SKM-1 treated with dmso at 0.1 percent for 144 hours (cell line): ENCODE data around the gene RILPL1.
"Not testable (repeated sequence)": the region's sequence is repeated elsewhere in the genome, so short reads cannot be mapped to it uniquely, and the experiment has no call there.

Source experiments
- DNase-seq: peaks from one replicate; lab custom pipeline; 2025; ENCODE audit not compliant: unreplicated experiment; lab: John Stamatoyannopoulos, UW

RILPL1 gene

DNA sequence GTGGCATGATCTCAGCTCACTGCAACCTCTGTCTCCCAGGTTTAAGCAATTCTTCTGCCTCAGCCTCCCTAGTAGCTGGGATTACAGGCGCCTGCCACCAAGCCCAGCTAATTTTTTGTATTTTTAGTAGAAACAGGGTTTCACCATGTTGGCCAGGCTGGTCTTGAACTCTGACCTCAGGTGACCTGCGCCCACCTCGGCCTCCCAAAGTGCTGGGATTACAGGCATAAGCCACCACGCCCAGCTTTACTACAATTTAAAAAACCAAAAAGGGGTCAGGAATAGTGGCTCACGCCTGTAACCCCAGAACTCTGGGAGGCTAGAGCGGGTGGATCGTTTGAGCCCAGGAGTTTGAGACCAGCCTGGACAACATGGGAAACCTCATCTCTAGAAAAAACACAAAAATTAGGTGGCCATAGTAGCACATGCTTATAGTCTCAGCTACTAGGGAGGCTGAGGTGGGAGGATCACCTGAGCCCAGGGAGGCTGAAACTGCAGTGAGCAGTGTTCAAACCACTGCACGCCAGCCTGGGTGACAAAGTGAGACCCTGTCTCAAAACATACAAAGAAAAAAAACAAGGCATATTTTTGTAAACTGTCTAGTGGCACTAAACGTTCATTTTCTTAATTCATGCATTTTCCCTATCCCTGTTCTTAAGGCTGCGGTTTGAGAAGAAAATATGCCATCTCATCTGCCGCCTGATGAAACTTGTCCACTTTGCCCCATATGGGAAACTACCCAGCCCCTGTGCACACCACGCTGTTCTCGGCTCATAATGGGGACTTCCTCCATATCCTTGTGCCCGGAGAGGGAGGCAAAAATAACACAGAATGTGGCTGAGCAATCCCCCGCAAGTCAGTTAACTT is 101.3 kb downstream of the RILPL1 start:
- peak; percentile 32 for DNase-seq

DNA sequence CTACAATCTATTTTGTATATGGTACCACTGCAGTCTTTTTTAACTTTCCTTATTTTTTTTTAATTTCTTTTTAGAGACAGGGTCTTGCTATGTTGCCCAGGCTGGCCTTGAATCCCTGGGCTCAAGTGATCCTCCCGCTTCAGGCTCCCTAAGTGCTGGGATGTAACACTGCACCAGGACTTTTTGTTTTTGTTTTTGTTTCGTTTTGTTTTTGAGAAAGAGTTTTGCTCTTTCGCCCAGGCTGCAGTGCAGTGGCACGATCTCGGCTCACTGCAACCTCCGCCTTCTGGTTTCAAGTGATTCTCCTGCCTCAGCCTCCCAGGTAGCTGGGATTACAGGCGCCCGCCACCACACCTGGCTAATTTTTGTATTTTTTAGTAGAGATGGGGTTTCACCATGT is 104.4 kb downstream of the RILPL1 start:
- not testable (repeated sequence) for DNase-seq

DNA sequence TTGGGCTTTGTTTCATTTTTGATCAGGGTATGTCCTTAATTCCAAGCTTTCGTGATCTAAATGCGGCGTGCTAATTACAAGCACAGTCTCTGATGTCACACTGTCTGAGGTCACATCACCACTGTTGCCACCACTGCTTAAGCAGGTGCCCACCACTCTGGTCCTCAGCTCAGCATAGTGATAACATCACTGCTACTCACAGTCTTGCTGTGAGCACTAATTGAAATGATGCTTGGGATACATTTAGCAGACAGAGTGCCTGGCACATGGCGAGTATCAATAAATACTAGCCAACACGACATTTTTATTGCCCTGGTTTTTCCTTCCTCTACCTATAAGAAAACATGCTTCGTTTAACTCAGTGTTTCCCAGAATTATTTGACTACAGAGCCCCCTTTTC is 104.9 kb downstream of the RILPL1 start:
- no peak for DNase-seq

DNA sequence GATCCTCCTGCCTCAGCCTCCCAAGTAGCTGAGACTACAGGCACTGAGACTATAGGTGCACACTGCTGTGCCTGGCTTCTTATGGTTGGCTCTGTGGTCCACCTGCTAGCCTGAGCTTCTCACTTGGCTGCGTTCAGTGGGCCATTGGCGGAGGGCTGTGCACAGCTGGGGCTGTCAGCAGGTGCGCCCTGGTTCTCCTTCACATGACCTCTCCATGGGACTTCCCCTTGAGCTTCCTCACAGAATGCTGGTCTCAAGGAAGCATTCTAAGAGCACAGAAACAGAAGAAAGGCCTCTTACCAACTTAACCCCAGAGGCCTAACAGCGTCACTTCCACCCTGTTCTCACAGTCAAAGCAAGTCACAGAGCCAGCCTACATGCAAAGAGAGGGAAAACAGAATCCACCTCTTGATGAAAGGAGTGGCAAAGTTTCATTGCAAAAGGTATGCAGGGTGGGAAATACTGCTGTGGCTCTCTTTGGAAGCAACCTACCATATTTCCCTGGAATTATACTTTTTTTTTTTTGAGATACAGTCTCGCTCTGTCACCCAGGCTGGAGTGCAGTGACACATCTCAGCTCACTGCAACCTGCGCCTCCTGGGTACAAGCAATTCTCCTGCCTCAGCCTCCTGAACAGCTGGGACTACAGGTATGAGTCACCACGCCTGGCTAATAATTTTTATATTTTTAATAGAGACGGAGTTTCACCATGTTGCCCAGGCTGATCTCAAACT is 106.3 kb downstream of the RILPL1 start:
- DNase-seq: no peak

DNA sequence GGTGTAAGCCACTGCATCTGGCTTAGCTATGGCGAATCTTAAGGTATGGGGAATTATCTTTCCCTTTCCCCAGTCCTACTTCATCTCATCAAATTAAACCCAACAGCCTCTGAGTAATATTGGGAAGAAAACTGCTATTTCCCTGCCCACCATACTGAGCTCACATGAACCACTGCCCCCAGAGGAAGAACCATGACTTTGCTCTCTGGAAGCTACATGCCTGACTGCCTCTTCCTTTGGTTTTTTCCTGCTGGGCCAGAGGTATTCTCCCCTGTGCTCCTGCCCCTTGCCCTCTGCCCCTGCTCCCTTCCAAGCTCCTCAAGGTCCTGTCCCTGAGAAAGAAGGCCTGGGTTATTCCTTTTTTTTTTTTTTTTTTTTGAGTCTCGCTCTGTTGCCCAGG is 112.2 kb downstream of the RILPL1 start:
- DNase-seq: no peak
